MM.1S (cell line): Measurements from ENCODE around the gene LARP6.

Experiments
- DNase-seq: peaks from one replicate; pipeline ENCODE4 v3.0.0-alpha.2; 2015
- H2AFZ ChIP-seq: fragments of 300-600 bp; sonication (generic); 2 replicates; pipeline ENCODE4 v1.6.0; 2016; ENCODE audit warnings: antibody characterized with exemption, low read length
- H3F3A ChIP-seq: fragments of 300-600 bp; sonication (generic); 2 replicates; pipeline ENCODE4 v1.6.1; 2016; ENCODE audit warnings: mild to moderate bottlenecking, antibody characterized with exemption, low read length, moderate library complexity, mixed read lengths; ENCODE audit not compliant: insufficient read depth
- H3K27ac ChIP-seq: fragments of 300-600 bp; sonication (generic); 2 replicates; pipeline ENCODE4 v1.5.1; 2016; ENCODE audit warnings: mild to moderate bottlenecking, low read length
- H3K27me3 ChIP-seq: fragments of 300-600 bp; sonication (generic); replicated peaks from 2 replicates; pipeline ENCODE4 v1.6.0; 2016; ENCODE audit warnings: low read length; ENCODE audit not compliant: insufficient read depth
- H3K36me3 ChIP-seq: fragments of 300-600 bp; sonication (generic); replicated peaks from 2 replicates; pipeline ENCODE4 v1.6.1; 2016; ENCODE audit warnings: mild to moderate bottlenecking, low read length, mixed read lengths; ENCODE audit not compliant: insufficient read depth
- H3K4me1 ChIP-seq: fragments of 300-600 bp; sonication (generic); 2 replicates; pipeline ENCODE4 v1.6.1; 2016; ENCODE audit warnings: low read length, mixed read lengths
- H3K4me2 ChIP-seq: fragments of 300-600 bp; sonication (generic); 2 replicates; pipeline ENCODE4 v1.6.0; 2016; ENCODE audit warnings: low read depth, low read length
- H3K4me3 ChIP-seq: fragments of 300-600 bp; sonication (generic); 2 replicates; pipeline ENCODE4 v1.5.1; 2016; ENCODE audit warnings: low read length, mixed read lengths
- H3K79me2 ChIP-seq: fragments of 300-600 bp; sonication (generic); 2 replicates; pipeline ENCODE4 v1.6.1; 2016; ENCODE audit warnings: mixed run types, low read length, mixed read lengths
- H3K9ac ChIP-seq: fragments of 300-600 bp; sonication (generic); 2 replicates; pipeline ENCODE4 v1.6.1; 2016; ENCODE audit warnings: low read length, mixed read lengths
- H3K9me2 ChIP-seq: fragments of 300-600 bp; sonication (generic); replicated peaks from 2 replicates; pipeline ENCODE4 v1.6.1; 2016; ENCODE audit warnings: mild to moderate bottlenecking, low read length, mixed read lengths; ENCODE audit not compliant: insufficient read depth
- H3K9me3 ChIP-seq: fragments of 300-600 bp; sonication (generic); replicated peaks from 2 replicates; pipeline ENCODE4 v1.6.1; 2016; ENCODE audit warnings: mild to moderate bottlenecking, low read length, mixed read lengths; ENCODE audit not compliant: insufficient read depth
- H4K20me1 ChIP-seq: fragments of 300-600 bp; sonication (generic); 2 replicates; pipeline ENCODE4 v1.6.1; 2016; ENCODE audit warnings: mild to moderate bottlenecking, low read length, moderate library complexity, mixed read lengths; ENCODE audit not compliant: insufficient read depth
- EZH2 ChIP-seq: fragments of 300-600 bp; sonication (generic); optimal IDR thresholded peaks from 2 replicates; pipeline ENCODE3; 2017; ENCODE audit warnings: low read depth, mild to moderate bottlenecking, antibody characterized with exemption, low read length, mixed read lengths
- EZH2phosphoT487 ChIP-seq: fragments of 300-600 bp; sonication (generic); IDR thresholded peaks from 2 replicates; pipeline ENCODE4 v1.6.1; 2018; ENCODE audit warnings: antibody characterized with exemption, low read length
- TF ChIP-seq, protein P1 (sequence below): fragments of 300-600 bp; sonication (generic); IDR thresholded peaks from 2 replicates; pipeline ENCODE4 v1.5.1; 2016; ENCODE audit warnings: antibody characterized with exemption, low read length, mixed read lengths

Gene LARP6

GRCh38 chr15:70833861-70834765, 19.8 kb downstream of the LARP6 start:
- no peaks in the 10 kb centered on the region for H3K27me3 ChIP-seq
- H2AFZ ChIP-seq = no peak overlapping the region
- H3K79me2 ChIP-seq = no peaks in the 10 kb centered on the region
- no peak overlapping the region for H3K4me2 ChIP-seq
- no peaks in the 10 kb centered on the region for H3K9me3 ChIP-seq
- H3K36me3 ChIP-seq = no peaks in the 10 kb centered on the region
- no peak for DNase-seq
- H4K20me1 ChIP-seq = no peaks in the 10 kb centered on the region
- no peak overlapping the region for H3K9ac ChIP-seq
- no peak overlapping the region for H3K4me3 ChIP-seq
- H3F3A ChIP-seq = no peaks in the 10 kb centered on the region
- 0 out of 2 replicates have a peak, but pooled peaks cover 5% of the 10 kb centered on the region for H3K4me1 ChIP-seq
- no peaks in the 10 kb centered on the region for H3K9me2 ChIP-seq
- no peak overlapping the region for H3K27ac ChIP-seq
- TF ChIP-seq EZH2phosphoT487 (no peak), EZH2 (no peak)
- TF ChIP-seq, protein P1, sequence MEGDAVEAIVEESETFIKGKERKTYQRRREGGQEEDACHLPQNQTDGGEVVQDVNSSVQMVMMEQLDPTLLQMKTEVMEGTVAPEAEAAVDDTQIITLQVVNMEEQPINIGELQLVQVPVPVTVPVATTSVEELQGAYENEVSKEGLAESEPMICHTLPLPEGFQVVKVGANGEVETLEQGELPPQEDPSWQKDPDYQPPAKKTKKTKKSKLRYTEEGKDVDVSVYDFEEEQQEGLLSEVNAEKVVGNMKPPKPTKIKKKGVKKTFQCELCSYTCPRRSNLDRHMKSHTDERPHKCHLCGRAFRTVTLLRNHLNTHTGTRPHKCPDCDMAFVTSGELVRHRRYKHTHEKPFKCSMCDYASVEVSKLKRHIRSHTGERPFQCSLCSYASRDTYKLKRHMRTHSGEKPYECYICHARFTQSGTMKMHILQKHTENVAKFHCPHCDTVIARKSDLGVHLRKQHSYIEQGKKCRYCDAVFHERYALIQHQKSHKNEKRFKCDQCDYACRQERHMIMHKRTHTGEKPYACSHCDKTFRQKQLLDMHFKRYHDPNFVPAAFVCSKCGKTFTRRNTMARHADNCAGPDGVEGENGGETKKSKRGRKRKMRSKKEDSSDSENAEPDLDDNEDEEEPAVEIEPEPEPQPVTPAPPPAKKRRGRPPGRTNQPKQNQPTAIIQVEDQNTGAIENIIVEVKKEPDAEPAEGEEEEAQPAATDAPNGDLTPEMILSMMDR = no peak

GRCh38 chr15:70833422-70833821, 20.5 kb downstream of the LARP6 start:
- no peak for TF ChIP-seq EZH2phosphoT487
- no peak for TF ChIP-seq EZH2
- TF ChIP-seq, protein P1 = no peak

DNA sequence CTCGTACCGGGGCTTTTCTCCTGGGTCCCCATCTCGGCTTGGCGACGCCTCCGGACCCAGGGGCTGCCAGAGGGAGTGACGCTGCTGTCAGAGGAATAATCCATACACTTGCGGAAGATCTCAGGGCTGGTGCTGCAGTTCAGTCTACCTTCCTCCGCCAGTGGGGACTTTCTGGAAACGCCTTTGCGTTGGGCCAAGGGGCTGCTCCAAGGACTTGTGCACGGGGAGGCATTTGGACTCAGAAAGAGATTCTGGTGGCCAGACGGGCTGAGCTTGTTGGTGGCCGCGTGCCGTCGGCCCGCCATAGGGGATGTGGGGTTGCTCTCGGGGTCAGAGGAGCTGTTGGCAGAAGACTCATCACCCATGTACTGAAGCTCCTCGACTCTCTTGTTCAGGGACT, 21.8 kb downstream of the LARP6 start:
- Histone ChIP-seq H3K4me1 (0 out of 2 replicates have a peak, but pooled peaks cover 5% of the 10 kb centered on the region), H4K20me1 (no peaks in the 10 kb centered on the region), H3K4me2 (no peak overlapping the region), H2AFZ (no peak overlapping the region), H3K4me3 (no peak overlapping the region), H3F3A (no peaks in the 10 kb centered on the region), H3K9ac (no peak overlapping the region), H3K27ac (no peak overlapping the region), H3K9me2 (no peaks in the 10 kb centered on the region), H3K27me3 (no peaks in the 10 kb centered on the region), H3K79me2 (no peaks in the 10 kb centered on the region), H3K9me3 (no peaks in the 10 kb centered on the region), H3K36me3 (no peaks in the 10 kb centered on the region)
- TF ChIP-seq EZH2 = no peak
- TF ChIP-seq EZH2phosphoT487 = no peak
- TF ChIP-seq, protein P1 = no peak
- no peak for DNase-seq

More at GRCh38 chr15:70833422-70833821, 20.5 kb downstream of the LARP6 start:
- no peak overlapping the region for H3K27ac ChIP-seq
- no peaks in the 10 kb centered on the region for H3F3A ChIP-seq
- H3K36me3 ChIP-seq = no peaks in the 10 kb centered on the region
- H3K4me2 ChIP-seq = no peak overlapping the region
- H3K79me2 ChIP-seq = no peaks in the 10 kb centered on the region
- no peak overlapping the region for H3K9ac ChIP-seq
- H3K9me3 ChIP-seq = no peaks in the 10 kb centered on the region
- no peaks in the 10 kb centered on the region for H4K20me1 ChIP-seq
- H3K27me3 ChIP-seq = no peaks in the 10 kb centered on the region
- H2AFZ ChIP-seq = no peak overlapping the region
- no peak overlapping the region for H3K4me3 ChIP-seq
- no peak for DNase-seq
- H3K4me1 ChIP-seq = 0 out of 2 replicates have a peak, but pooled peaks cover 5% of the 10 kb centered on the region
- H3K9me2 ChIP-seq = no peaks in the 10 kb centered on the region
